GM12892 (cell line): Measurements from ENCODE around the gene PARD3.

Source experiments
- POLR2A ChIP-seq: IDR thresholded peaks from 2 replicates; pipeline ENCODE4 v1.6.1; 2011; ENCODE audit warnings: low read depth, low read length, control low read depth
- POLR2AphosphoS5 ChIP-seq: IDR thresholded peaks from 2 replicates; pipeline ENCODE4 v1.6.1; 2011; ENCODE audit warnings: low read depth, low read length, control low read depth
- TAF1 ChIP-seq: IDR thresholded peaks from 2 replicates; pipeline ENCODE4 v1.6.1; 2011; ENCODE audit warnings: low read depth, mild to moderate bottlenecking, control low read depth, low read length, borderline replicate concordance

DNA sequence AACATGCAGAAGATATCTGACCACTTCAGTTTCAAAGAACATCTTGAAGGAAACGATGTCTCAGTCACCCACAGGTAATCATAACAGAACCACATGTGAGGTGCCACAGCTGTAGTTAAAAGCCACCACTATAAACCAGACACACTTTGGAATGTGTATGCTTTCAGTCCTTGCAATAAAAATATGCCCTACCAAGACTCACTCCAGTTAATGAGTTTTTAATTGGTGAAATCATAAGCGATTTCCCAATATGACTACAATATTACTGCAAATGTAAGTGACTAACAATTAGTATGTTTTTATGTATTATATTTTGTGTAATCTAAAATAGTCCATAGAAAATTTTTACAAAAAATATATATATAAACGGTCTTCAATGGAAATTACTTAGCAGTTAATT, 428.2 kb downstream of the PARD3 start:
- no peak for TF ChIP-seq POLR2A
- no peak for TF ChIP-seq POLR2AphosphoS5
- TF ChIP-seq TAF1, result no peak
